Activated effector memory CD4-positive, alpha-beta T cell treated with anti-CD3 and anti-CD28 coated beads, Interleukin-2, amount 50 U/mL, for 16 hours (primary cell): ENCODE data around the gene ZBP1.

ENCODE experiments used
- DNase-seq: peaks from one replicate; pipeline ENCODE4 v3.0.0-alpha.2; 2020

Gene ZBP1

GRCh38 chr20:57657535-57658446, 37.6 kb upstream of the ZBP1 start:
- peak; percentile 74 for DNase-seq

- DNase-seq = peak; percentile 38
Observed at GRCh38 chr20:57656821-57657534, 36.8 kb upstream of the ZBP1 start.

GRCh38 chr20:57656252-57656820, 36.1 kb upstream of the ZBP1 start:
- DNase-seq = peak; percentile 58

- DNase-seq = peak; percentile 24
Observed at GRCh38 chr20:57655809-57656155, 35.6 kb upstream of the ZBP1 start.

GRCh38 chr20:57654998-57655808, 35.0 kb upstream of the ZBP1 start:
- DNase-seq = peak; percentile 43

GRCh38 chr20:57654363-57654997, 34.3 kb upstream of the ZBP1 start:
- DNase-seq = peak; percentile 80

DNA sequence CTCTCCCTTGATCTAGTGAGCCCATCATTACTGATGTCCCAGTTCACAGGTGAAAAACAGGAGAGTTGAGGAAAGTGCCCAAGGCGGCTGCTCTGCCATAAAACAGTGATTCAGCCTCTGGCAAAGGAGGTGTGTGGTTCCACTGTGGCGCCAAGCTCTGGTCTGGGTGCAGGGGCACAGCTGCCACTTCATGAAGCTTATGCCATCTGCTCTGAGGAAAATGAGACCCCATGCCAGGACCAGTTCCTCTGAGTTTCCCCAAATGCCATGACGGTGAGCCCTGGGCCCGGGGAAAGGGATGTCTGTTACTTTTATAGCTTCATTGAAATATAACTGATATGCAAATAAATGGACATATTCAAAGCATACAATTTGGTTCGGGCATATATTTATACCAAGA, 33.7 kb upstream of the ZBP1 start:
- peak; percentile 39 for DNase-seq

DNA sequence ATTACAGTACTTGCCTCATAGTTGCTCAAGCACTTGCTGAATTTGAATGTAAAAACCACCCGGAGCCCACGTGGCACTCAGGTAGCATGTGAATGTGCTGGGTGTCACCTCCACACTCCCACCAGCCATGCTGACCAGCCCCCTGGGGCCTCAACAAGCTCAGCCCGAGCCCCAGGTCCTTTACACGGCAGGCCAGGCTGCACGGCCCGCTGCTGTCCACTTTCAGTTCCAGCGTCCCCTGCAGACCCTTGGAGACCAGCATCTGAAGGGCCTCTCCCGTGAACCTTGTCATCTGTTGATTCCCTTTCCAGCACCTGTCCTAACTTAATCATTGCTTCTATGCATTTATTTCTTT, 33.3 kb upstream of the ZBP1 start:
- peak; percentile 41 for DNase-seq

GRCh38 chr20:57652606-57653545, 32.6 kb upstream of the ZBP1 start:
- peak; percentile 54 for DNase-seq

DNA sequence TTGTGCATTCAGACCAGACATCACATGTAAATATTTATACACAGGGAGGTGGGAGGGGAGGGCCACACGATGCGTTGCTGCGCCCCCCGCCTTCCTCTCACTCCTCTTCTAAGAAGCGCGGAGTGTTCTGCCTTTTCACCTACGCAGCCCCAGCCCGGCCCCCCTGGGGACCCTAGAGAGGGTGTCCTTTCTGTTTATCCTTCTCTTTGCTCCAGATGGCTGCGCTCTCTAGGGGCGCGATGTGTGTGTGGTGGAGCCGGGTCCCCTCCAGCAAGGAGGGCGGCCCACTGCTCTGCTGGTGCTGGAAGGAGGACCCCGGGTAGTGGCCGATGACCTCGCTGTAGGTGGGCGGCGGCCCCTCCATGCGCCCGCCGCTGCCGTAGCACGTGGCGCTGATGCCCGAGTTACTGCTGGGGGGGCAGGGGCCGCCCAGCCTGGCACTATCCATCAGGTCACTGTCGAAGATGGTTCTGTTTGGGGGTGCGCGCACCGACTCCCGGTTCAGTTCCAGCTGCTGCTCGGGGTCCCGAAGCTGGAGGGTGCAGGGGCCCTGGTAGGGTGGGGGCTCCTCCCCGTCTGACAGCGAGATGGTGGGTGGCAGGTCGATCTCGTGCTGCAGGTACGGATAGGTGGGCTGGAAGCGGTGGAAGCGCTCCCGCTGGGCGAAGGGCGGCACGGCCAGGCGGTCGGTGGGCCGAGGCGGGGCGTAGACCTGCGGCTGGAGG, 31.8 kb upstream of the ZBP1 start:
- DNase-seq = peak; percentile 57

DNA sequence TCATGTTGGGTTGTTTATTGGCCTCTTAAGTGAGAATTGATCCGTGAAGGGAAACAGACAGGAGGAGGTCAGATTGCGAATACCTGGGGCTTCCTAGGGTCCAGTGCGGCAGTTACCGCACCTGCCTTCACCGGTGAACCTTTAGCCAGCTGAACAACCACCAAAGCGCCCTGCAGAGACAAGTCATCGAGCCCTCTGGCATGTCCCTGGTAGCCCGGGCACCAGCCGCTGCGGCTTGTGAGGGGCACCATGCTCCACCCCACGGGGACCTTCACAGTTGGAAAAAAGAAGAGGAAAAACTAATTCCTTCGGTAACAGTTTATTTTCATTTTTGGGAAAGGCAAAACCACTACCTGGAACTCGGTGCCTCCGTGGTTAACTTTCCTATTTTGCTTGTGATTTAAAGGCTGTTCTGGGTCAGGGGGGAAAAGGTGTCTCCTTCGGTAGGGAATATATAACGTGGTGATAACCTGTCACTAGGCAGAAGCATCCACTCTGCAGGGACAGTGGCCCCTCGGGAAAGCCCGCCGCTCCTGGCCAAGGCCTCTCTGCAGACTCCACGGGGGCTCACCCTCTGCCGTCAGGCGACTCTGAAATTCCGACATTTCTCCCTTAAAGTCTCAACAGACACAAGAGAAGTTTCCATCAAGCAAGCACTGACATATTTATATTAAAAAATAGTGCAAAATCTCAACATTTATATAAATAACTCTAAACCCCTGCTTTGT, 30.7 kb upstream of the ZBP1 start:
- DNase-seq = peak; percentile 42

- no peak for DNase-seq
Observed at GRCh38 chr20:57650266-57650665, 30.0 kb upstream of the ZBP1 start.

GRCh38 chr20:57649617-57650015, 29.4 kb upstream of the ZBP1 start:
- DNase-seq = peak; percentile 37

DNA sequence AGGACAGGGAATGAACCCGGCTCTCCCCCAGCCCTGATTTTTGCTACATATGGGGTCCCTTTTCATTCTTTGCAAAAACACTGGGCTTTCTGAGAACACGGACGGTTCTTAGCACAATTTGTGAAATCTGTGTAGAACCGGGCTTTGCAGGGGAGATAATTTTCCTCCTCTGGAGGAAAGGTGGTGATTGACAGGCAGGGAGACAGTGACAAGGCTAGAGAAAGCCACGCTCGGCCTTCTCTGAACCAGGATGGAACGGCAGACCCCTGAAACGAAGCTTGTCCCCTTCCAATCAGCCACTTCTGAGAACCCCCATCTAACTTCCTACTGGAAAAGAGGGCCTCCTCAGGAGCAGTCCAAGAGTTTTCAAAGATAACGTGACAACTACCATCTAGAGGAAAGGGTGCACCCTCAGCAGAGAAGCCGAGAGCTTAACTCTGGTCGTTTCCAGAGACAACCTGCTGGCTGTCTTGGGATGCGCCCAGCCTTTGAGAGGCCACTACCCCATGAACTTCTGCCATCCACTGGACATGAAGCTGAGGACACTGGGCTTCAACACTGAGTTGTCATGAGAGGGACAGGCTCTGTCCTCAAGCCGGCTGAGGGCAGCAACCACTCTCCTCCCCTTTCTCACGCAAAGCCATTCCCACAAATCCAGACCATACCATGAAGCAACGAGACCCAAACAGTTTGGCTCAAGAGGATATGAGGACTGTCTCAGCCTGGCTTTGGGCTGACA, 28.8 kb upstream of the ZBP1 start:
- peak; percentile 43 for DNase-seq

DNA sequence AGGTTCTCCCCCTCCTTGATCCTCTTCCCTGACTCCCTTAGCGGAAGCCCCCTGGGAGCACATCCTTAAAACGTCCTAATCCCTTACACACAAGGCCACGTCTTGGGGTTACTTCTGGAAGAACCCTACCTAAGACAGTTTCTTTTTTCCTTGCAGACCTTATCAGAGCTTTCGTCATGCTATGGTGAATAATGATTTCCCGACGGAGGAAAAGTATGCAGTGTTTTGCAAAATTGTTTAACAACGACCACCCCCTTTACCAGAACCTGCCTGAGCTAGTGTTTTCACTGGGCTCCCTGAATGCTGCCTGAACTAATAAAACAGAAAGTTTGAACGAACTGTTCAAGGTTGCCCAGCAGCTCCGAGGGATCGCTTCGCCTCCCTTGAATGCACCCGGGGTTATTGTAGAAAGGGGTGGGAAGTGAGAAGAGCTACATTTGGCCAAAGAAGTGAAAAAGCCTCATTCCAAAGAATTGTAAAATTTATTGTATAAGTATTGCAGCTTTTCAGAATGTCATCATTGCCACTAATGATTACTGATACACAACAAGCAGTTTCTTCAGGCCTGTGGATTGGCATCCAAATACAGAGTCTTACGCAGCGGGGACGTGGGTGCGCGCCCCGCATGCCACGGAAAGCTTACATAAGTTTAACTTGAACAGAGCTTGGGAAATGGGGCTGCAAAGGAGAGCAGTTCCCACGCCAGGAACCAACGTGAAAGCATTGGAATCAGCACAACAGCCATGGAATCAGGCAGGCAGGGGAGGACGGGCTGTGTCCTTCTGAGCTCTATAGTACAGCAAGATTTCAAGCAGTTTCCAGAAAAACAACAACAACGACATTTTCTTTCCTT, 27.9 kb upstream of the ZBP1 start:
- DNase-seq = peak; percentile 34

DNA sequence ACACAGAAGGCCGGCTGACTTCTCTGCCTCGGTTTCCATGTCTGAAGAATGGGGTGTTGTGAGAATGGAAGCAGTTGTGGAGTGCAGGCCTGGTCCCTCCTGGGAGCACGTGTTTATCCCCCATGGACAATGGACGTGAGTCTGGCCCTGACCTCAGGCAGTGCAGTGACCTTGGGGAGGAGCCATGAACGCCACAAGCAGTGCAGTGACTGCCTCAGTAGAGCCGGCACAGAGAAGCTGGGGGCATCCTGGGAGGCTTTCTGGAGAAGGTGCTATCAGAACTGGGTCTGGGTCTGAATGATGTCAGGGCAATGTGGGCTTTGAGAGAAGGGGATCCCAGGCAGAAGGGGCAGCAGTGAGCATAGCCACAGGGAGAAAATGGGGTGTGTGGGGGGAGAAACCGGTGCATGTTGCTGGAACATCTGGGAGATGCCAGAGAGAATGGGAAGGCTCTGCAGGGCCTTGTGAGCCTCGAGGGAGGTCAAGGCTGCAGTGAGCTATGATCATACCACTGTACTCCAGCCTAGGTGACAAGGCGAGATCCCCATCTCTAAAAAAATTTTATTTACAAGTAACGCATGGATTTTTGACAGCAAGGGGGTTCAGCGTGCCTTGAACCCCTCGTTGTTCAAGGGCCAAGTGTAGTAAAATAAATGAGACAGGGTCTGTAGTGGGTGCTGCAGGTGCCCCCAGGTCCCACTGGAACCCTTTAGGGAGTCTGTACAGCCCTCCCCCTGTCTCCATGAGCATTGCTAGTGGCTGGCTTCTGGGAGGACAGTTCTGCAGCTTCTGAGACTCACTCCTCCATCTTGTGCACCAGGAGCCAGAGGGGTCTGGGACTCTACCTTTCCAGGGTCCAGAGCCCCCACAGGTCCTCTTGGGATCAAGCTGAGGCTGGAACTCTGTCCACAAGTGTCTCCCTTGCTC, 27.0 kb upstream of the ZBP1 start:
- DNase-seq = peak; percentile 43

GRCh38 chr20:57638895-57639236, 18.6 kb upstream of the ZBP1 start:
- no peak for DNase-seq
